Natural killer cell (primary cell): Measurements from ENCODE around the gene ZNF280D. TPM values are rescaled to one million over a fixed set of nuclear protein-coding genes. Genes with fewer than 3 reads are reported as not detected.

Source experiments
- ATAC-seq, 3 donors: fragments of 150-1000 bp in 2 of 3; fragments of 200-7000 bp in 1 of 3; cut with Tn5 transposase; 1 replicate in 1 of 3; 2 replicates in 2 of 3; pipeline ENCODE4 v1.10.0; 2021; ENCODE audit warnings: mild to moderate bottlenecking in 2 of 3, moderate library complexity in 2 of 3
- DNase-seq, 2 donors: peaks; one replicate each; pipeline versions ENCODE4 v3.0.0 to v3.0.0-alpha.2; 2013 to 2021; ENCODE audit warnings: mixed read lengths in 1 of 2
- H3K27ac ChIP-seq: one replicate; pipeline ENCODE4 v1.5.1; 2013; ENCODE audit warnings: mild to moderate bottlenecking, low read length
- H3K27me3 ChIP-seq: one replicate; pipeline ENCODE4 v1.6.1; 2013; ENCODE audit warnings: low read length; ENCODE audit not compliant: control insufficient read depth, insufficient read depth
- H3K36me3 ChIP-seq: one replicate; pipeline ENCODE4 v1.6.1; 2013; ENCODE audit warnings: low read length; ENCODE audit not compliant: control insufficient read depth, insufficient read depth
- H3K4me1 ChIP-seq: one replicate; pipeline ENCODE4 v1.6.1; 2013; ENCODE audit warnings: low read length; ENCODE audit not compliant: control insufficient read depth, insufficient read depth
- H3K4me3 ChIP-seq: one replicate; pipeline ENCODE4 v1.5.1; 2013; ENCODE audit warnings: low read length
- H3K9me3 ChIP-seq: one replicate; pipeline ENCODE4 v1.6.1; 2013; ENCODE audit warnings: low read length; ENCODE audit not compliant: control insufficient read depth, insufficient read depth
- H3K27ac Mint-ChIP-seq, 2 donors: one replicate each; pipeline ENCODE4 v1.8.0; 2022; ENCODE audit warnings: mild to moderate bottlenecking in 2 of 2, mixed read lengths in 2 of 2, moderate library complexity in 1 of 2
- H3K27me3 Mint-ChIP-seq, 2 donors: one replicate each; pipeline ENCODE4 v1.8.0; 2022; ENCODE audit warnings: low read depth in 2 of 2, mixed read lengths in 2 of 2
- H3K36me3 Mint-ChIP-seq: one replicate; pipeline ENCODE4 v1.8.0; 2022; ENCODE audit warnings: mixed read lengths
- H3K4me1 Mint-ChIP-seq, 2 donors: one replicate each; pipeline ENCODE4 v1.8.0; 2022; ENCODE audit warnings: mixed read lengths in 2 of 2
- H3K4me3 Mint-ChIP-seq: one replicate; pipeline ENCODE4 v1.8.0; 2022; ENCODE audit warnings: mild to moderate bottlenecking, moderate library complexity, mixed read lengths
- H3K9me3 Mint-ChIP-seq, 2 donors: one replicate each; pipeline ENCODE4 v1.8.0; 2022; ENCODE audit warnings: mixed read lengths in 2 of 2
- CTCF ChIP-seq: fragments of 200-600 bp; IDR thresholded peaks from one replicate; pipeline ENCODE4 v1.8.0; 2022; ENCODE audit warnings: antibody characterized with exemption
- WGBS: methylation state at CpG from one replicate; pipeline ENCODE4 v1.1.7; 2013; ENCODE audit warnings: missing lambda C conversion rate; ENCODE audit not compliant: insufficient coverage; 5-methylcytosine and 5-hydroxymethylcytosine counted together
- intact Hi-C: fragments of 100-400 bp; cut with micrococcal nuclease; formaldehyde crosslinking; loops from one replicate; pipeline ENCODE4 v1.14.2; 2022
- total RNA-seq, 4 donors: library from RNA; stranded (reverse); fragments of 120-200 nt in 1 of 4; gene quantifications; one replicate each; pipeline versions ENCODE4 v1.2.3 to v1.2.4, GENCODE V29; 2013 to 2022

The ZNF280D gene
- total RNA-seq, 3 donors from 2014 or later (not counting 1 experiment from before 2014, with no cell fraction given): 35.6 to 39.6 (median 35.9) TPM

DNA sequence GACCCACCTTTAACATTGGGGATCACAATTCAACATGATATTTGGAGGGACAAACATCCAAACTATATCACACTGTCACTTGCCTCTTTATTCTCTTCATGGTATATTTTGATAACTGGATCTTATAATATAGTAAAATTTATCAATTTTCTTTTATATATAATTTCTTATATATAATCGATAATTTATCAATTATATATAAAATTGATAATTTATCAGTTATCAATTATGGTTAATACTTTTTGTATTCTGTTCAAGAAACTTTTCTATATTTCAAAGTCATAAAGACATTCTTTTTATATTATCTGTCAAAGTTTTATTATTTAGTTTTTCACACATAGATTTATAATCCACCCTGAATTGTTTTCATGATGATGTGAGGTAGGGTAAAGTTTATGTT lies 132.9 kb downstream of the ZNF280D start:
- H3K4me3 ChIP-seq: no peak overlapping the region
- ATAC-seq: no peak
- H3K27ac Mint-ChIP-seq: no peak overlapping the region
- H3K27me3 Mint-ChIP-seq: peaks cover 3 to 4% of the 10 kb centered on the region in 2 donors
- no peaks in the 10 kb centered on the region for H3K9me3 ChIP-seq
- no peak for TF ChIP-seq CTCF
- peaks cover 15% of the 10 kb centered on the region for H3K36me3 Mint-ChIP-seq
- no peaks in the 10 kb centered on the region for H3K4me1 ChIP-seq
- H3K4me3 Mint-ChIP-seq: no peak overlapping the region
- peaks cover 2 to 6% of the 10 kb centered on the region in 2 donors for H3K9me3 Mint-ChIP-seq
- no peaks in the 10 kb centered on the region for H3K4me1 Mint-ChIP-seq
- intact Hi-C loops: no loop called here
- no CpG with 5 or more reads among the region's 1 CpG for WGBS
- no peaks in the 10 kb centered on the region for H3K36me3 ChIP-seq
- DNase-seq: no peak
- H3K27me3 ChIP-seq: no peaks in the 10 kb centered on the region
- H3K27ac ChIP-seq: no peak overlapping the region

DNA sequence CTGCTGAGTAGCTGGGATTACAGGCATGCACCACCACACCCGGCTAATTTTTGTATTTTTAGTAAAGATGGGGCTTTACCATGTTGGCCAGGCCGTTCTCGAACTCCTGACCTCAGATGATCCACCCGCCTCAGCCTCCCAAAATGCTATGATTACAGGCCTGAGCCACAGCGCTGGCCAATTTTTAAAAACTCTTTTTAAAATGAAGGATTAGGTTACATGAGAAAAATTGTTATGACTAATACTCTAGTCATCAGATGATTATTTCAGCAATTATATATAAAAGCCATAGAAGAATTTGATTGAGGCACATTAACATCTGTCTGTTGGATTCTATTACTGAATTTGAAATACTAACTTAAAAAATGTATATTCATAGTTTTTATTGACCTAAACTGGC lies 134.3 kb downstream of the ZNF280D start:
- 88% methylated on average over 4 of the region's 5 CpGs for WGBS
- DNase-seq: no peak
- no peak overlapping the region for H3K27ac Mint-ChIP-seq
- ATAC-seq: no peak
- intact Hi-C loops: no loop called here
- H3K4me3 ChIP-seq: no peak overlapping the region
- H3K4me3 Mint-ChIP-seq: no peak overlapping the region
- peaks cover 4 to 6% of the 10 kb centered on the region in 2 donors for H3K9me3 Mint-ChIP-seq
- peaks cover 15% of the 10 kb centered on the region for H3K36me3 Mint-ChIP-seq
- no peak overlapping the region for H3K27ac ChIP-seq
- peaks cover 5 to 18% of the 10 kb centered on the region in 2 donors for H3K27me3 Mint-ChIP-seq
- H3K9me3 ChIP-seq: no peaks in the 10 kb centered on the region
- H3K36me3 ChIP-seq: no peaks in the 10 kb centered on the region
- H3K4me1 Mint-ChIP-seq: no peaks in the 10 kb centered on the region
- TF ChIP-seq CTCF: no peak
- no peaks in the 10 kb centered on the region for H3K27me3 ChIP-seq
- no peaks in the 10 kb centered on the region for H3K4me1 ChIP-seq

DNA sequence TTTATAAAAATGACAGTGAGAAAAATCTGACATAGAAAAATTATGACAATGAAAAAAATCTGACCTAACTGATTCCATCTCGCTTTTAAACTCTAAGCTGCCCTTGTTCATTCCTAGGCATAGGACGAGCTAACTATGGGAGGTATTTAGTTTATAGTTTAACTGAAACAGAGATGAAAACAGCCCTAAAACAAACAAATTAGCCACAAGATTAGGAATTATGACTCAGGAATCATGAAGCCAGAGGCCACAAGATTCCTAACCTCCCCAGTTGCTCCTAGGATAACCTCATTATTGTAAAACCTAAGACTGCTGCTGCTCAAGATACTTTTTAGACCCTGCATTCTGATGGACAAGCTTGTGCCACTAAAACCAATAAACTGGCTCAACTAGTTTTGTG lies 145.6 kb downstream of the ZNF280D start:
- Histone ChIP-seq H3K4me3 (no peak overlapping the region), H3K36me3 (no peaks in the 10 kb centered on the region), H3K27ac (no peak overlapping the region), H3K4me1 (no peaks in the 10 kb centered on the region), H3K27me3 (no peaks in the 10 kb centered on the region), H3K9me3 (peaks cover 15% of the 10 kb centered on the region)
- Mint-ChIP-seq H3K4me3 (no peak overlapping the region), H3K27ac (no peak overlapping the region), H3K9me3 (peaks cover 10 to 13% of the 10 kb centered on the region in 2 donors), H3K4me1 (no peaks in the 10 kb centered on the region), H3K27me3 (peaks cover 3 to 6% of the 10 kb centered on the region in 2 donors), H3K36me3 (peaks cover 14% of the 10 kb centered on the region)
- ATAC-seq (no peak), DNase-seq (no peak)
- intact Hi-C loops: no loop called here
- WGBS: 92% methylated on average over 2 of the region's 2 CpGs
- TF ChIP-seq CTCF: no peak

DNA sequence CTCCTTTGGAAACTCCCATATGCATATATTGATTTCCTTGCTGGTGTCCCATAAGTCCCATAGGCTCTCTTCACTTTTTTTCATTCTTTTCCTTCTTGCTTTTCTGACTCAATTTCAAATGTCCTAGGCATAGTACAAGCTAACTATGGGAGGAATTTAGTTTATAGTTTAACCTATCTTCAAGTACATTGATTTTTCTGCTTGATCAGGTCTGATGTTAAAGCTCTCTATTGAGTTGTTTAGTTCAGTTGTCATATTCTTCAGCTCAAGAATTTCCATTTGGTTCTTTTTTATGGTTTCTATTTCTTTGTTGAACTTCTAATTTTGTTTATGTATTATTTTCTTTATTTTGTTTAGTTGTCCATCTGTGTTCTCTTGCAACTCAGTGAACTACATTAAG lies 147.1 kb downstream of the ZNF280D start:
- no peak overlapping the region for H3K27ac ChIP-seq
- intact Hi-C loops: no loop called here
- H3K9me3 ChIP-seq: peaks cover 15% of the 10 kb centered on the region
- H3K4me3 Mint-ChIP-seq: no peak overlapping the region
- H3K27me3 Mint-ChIP-seq: peaks cover 0 to 6% of the 10 kb centered on the region in 2 donors
- DNase-seq (no peak), ATAC-seq (no peak)
- H3K4me3 ChIP-seq: no peak overlapping the region
- no peak for TF ChIP-seq CTCF
- peaks cover 14% of the 10 kb centered on the region for H3K36me3 Mint-ChIP-seq
- H3K4me1 ChIP-seq: no peaks in the 10 kb centered on the region
- H3K36me3 ChIP-seq: no peaks in the 10 kb centered on the region
- no peaks in the 10 kb centered on the region for H3K27me3 ChIP-seq
- no peaks in the 10 kb centered on the region for H3K4me1 Mint-ChIP-seq
- H3K27ac Mint-ChIP-seq: no peak overlapping the region
- peaks cover 10 to 13% of the 10 kb centered on the region in 2 donors for H3K9me3 Mint-ChIP-seq
